Breast epithelium (tissue), 4 donors: ENCODE results near the gene ZSWIM8. TPM values are rescaled to one million over a fixed set of nuclear protein-coding genes. Genes with fewer than 3 reads are reported as not detected.

Source experiments
- DNase-seq, 2 donors: peaks; one replicate each; pipeline ENCODE4 v3.0.0-alpha.2; 2019; ENCODE audit warnings: low spot score in 2 of 2
- H3K27ac ChIP-seq, 2 donors: fragments of 200-600 bp; sonication (generic) in 1 of 2; one replicate each; pipeline ENCODE4 v1.5.1; 2016 to 2019; ENCODE audit warnings: mild to moderate bottlenecking in 1 of 2
- H3K27me3 ChIP-seq, 2 donors: fragments of 200-600 bp; sonication (generic) in 1 of 2; one replicate each; pipeline versions ENCODE4 v1.5.1 to v1.6.0; 2017 to 2019; ENCODE audit warnings: control low read depth in 1 of 2, mild to moderate bottlenecking in 1 of 2
- H3K36me3 ChIP-seq: fragments of 200-600 bp; one replicate; pipeline ENCODE4 v1.5.1; 2019
- H3K4me1 ChIP-seq, 2 donors: fragments of 200-600 bp; sonication (generic); one replicate each; pipeline ENCODE4 v1.5.1; 2016 to 2019; ENCODE audit warnings: control low read depth in 1 of 2
- H3K4me3 ChIP-seq, 3 donors: fragments of 200-600 bp; sonication (generic); 1 replicate in 2 of 3; 2 replicates in 1 of 3; pipeline ENCODE4 v1.5.1; 2016 to 2019; ENCODE audit warnings: mild to moderate bottlenecking in 3 of 3, moderate library complexity in 2 of 3
- H3K9me3 ChIP-seq, 2 donors: fragments of 200-600 bp; sonication (generic) in 1 of 2; one replicate each; pipeline ENCODE4 v1.5.1; 2016 to 2019; ENCODE audit warnings: control low read depth in 1 of 2
- POLR2A ChIP-seq: fragments of 450-650 bp; IDR thresholded peaks from one replicate; pipeline ENCODE4 v1.6.1; 2016; ENCODE audit warnings: antibody characterized with exemption, mild to moderate bottlenecking, moderate library complexity
- POLR2AphosphoS5 ChIP-seq, 3 donors: sonication (generic); formaldehyde crosslinking; IDR thresholded peaks; one replicate each; pipeline ENCODE4 v1.6.1; 2017; ENCODE audit warnings: antibody characterized with exemption in 3 of 3
- intact Hi-C: fragments of 100-400 bp; cut with DNase I; formaldehyde crosslinking; loops from one replicate; pipeline ENCODE4 v1.15.1; 2023; ENCODE audit warnings: low total_unique reads
- total RNA-seq, 3 donors: library from RNA; depleted of rRNA; stranded (reverse); fragments of >200 nt; gene quantifications; one replicate each; pipeline ENCODE4 v1.1.0, GENCODE V29; 2016
- TF ChIP-seq, protein P1 (sequence below), 3 donors: fragments of 450-650 bp; IDR thresholded peaks; one replicate each; pipeline ENCODE4 v1.5.1; 2016 to 2017; ENCODE audit warnings: antibody characterized with exemption in 3 of 3, mild to moderate bottlenecking in 3 of 3, moderate library complexity in 3 of 3

The ZSWIM8 gene
- total RNA-seq, 3 donors from 2014 or later = 79.2 to 87.8 (median 84.2) TPM

DNA sequence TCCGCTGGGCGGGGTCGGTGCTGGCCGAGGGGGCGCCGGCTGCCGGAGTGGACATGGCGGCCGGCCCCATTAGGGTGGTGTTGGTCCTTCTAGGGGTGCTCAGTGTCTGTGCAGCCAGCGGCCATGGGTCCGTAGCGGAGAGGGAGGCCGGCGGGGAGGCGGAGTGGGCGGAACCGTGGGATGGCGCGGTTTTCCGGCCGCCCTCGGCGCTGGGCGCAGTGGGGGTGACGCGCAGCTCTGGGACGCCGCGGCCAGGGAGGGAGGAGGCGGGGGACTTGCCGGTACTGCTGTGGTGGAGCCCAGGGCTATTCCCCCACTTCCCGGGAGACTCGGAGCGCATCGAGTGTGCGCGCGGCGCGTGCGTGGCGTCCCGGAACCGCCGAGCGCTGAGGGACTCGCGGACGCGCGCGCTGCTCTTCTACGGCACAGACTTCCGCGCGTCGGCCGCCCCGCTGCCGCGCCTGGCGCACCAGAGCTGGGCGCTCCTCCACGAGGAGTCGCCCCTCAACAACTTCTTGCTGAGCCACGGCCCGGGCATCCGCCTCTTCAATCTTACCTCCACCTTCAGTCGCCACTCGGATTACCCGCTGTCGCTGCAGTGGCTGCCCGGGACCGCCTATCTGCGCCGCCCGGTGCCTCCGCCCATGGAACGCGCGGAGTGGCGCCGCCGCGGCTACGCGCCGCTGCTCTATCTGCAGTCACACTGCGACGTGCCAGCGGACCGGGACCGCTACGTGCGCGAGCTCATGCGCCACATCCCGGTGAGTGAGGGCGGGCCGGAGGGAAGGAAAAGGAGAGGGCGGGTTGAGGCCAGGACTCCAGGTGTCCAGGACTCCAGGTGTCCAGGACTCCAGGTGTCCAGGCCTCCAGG lies 12.9 kb upstream of the ZSWIM8 start:
- no peaks in the 10 kb centered on the region for H3K9me3 ChIP-seq
- TF ChIP-seq POLR2A (peak; percentile 68), POLR2AphosphoS5 (IDR thresholded peaks at IDR 0.05) (peak; percentile 64 to 90 (median 74))
- TF ChIP-seq, protein P1, sequence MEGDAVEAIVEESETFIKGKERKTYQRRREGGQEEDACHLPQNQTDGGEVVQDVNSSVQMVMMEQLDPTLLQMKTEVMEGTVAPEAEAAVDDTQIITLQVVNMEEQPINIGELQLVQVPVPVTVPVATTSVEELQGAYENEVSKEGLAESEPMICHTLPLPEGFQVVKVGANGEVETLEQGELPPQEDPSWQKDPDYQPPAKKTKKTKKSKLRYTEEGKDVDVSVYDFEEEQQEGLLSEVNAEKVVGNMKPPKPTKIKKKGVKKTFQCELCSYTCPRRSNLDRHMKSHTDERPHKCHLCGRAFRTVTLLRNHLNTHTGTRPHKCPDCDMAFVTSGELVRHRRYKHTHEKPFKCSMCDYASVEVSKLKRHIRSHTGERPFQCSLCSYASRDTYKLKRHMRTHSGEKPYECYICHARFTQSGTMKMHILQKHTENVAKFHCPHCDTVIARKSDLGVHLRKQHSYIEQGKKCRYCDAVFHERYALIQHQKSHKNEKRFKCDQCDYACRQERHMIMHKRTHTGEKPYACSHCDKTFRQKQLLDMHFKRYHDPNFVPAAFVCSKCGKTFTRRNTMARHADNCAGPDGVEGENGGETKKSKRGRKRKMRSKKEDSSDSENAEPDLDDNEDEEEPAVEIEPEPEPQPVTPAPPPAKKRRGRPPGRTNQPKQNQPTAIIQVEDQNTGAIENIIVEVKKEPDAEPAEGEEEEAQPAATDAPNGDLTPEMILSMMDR (IDR thresholded peaks at IDR 0.05) = peak in 1 of 3 donors; percentile 20
- H3K27me3 ChIP-seq = no peaks in the 10 kb centered on the region
- intact Hi-C loops = no loop called here
- H3K4me3 ChIP-seq = peak overlapping the region; percentile 90 to 99 (median 96)
- H3K27ac ChIP-seq = peak overlapping the region; percentile 95 to 100
- peaks cover 4 to 26% of the 10 kb centered on the region in 2 donors for H3K4me1 ChIP-seq
- peak; percentile 73 to 81 for DNase-seq
- H3K36me3 ChIP-seq = no peaks in the 10 kb centered on the region

DNA sequence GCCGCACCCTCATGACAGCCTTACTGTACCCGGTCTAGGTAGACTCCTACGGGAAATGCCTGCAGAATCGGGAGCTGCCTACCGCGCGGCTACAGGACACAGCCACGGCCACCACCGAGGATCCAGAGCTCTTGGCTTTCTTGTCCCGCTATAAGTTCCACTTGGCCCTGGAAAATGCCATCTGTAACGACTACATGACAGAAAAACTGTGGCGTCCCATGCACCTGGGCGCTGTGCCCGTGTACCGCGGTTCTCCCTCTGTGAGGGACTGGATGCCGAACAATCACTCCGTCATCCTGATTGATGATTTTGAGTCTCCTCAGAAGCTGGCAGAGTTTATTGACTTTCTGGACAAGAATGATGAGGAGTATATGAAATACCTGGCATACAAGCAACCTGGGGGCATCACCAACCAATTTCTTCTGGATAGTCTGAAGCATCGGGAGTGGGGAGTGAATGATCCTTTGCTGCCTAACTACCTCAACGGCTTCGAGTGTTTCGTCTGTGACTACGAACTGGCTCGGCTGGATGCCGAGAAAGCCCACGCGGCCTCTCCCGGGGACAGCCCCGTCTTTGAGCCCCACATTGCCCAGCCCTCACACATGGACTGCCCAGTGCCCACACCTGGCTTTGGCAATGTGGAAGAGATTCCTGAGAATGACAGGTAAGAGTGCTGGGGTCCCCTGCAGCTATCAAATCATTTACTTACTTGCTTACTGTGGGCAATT lies 12.1 kb upstream of the ZSWIM8 start:
- DNase-seq = no peak
- H3K36me3 ChIP-seq = no peaks in the 10 kb centered on the region
- intact Hi-C loops = no loop called here
- H3K27me3 ChIP-seq = no peaks in the 10 kb centered on the region
- peak overlapping the region; percentile 95 to 100 for H3K27ac ChIP-seq
- peaks cover 4 to 26% of the 10 kb centered on the region in 2 donors for H3K4me1 ChIP-seq
- peak overlapping the region; percentile 90 to 99 (median 96) for H3K4me3 ChIP-seq
- TF ChIP-seq POLR2AphosphoS5 (IDR thresholded peaks at IDR 0.05) = no peak
- TF ChIP-seq, protein P1 (IDR thresholded peaks at IDR 0.05) = no peak
- no peak for TF ChIP-seq POLR2A
- no peaks in the 10 kb centered on the region for H3K9me3 ChIP-seq

DNA sequence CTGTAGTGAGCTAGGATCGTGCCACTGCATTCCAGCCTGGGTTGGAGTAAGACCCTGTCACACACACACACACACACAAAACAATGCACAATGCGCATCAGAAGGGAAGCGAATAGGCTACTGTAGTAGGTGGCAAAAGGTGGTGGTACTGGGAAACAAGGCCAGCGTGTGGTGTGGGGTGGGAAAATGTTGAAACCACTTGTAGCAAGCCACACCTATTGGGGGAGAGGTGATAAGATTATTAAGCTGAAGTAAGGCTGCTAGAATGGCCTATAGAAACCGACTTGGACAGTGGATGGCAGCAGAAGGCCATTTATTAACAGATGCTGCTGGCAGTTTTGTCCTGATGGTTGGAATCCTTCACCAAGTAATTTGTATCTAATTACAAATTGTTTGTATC lies 10.8 kb upstream of the ZSWIM8 start:
- H3K4me1 ChIP-seq = peaks cover 4 to 26% of the 10 kb centered on the region in 2 donors
- no peak for DNase-seq
- H3K27ac ChIP-seq = no peak overlapping the region
- no peaks in the 10 kb centered on the region for H3K9me3 ChIP-seq
- H3K4me3 ChIP-seq = peak overlapping the region in 2 of 3 donors; percentile 90 to 99
- H3K27me3 ChIP-seq = no peaks in the 10 kb centered on the region
- TF ChIP-seq, protein P1 (IDR thresholded peaks at IDR 0.05) = no peak
- TF ChIP-seq POLR2AphosphoS5 (IDR thresholded peaks at IDR 0.05) (no peak), POLR2A (no peak)
- no peaks in the 10 kb centered on the region for H3K36me3 ChIP-seq
- intact Hi-C loops = no loop called here

DNA sequence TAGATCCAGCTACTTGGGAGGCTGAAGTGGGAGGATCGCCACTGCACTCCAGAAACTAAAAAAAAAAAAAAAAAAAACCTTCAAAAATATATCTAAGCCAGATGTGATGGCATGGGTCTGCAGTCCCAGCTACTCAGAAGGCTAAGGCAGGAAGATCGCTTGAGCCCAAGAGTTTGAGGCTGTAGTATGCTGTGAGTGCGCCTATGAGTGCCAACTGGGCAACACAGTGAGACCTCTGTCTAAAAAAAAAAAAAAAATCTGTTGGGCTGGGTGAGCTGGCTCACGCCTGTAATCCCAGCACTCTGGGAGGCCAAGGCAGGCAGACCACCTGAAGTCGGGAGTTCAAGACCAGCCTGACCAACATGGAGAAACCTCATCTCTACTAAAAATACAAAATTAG lies 6.4 kb upstream of the ZSWIM8 start:
- Histone ChIP-seq H3K36me3 (no peaks in the 10 kb centered on the region), H3K9me3 (no peaks in the 10 kb centered on the region), H3K27ac (no peak overlapping the region), H3K4me3 (no peak overlapping the region), H3K4me1 (peaks cover 3 to 31% of the 10 kb centered on the region in 2 donors), H3K27me3 (no peaks in the 10 kb centered on the region)
- intact Hi-C loops = no loop called here
- DNase-seq = no peak
- no peak for TF ChIP-seq POLR2A

DNA sequence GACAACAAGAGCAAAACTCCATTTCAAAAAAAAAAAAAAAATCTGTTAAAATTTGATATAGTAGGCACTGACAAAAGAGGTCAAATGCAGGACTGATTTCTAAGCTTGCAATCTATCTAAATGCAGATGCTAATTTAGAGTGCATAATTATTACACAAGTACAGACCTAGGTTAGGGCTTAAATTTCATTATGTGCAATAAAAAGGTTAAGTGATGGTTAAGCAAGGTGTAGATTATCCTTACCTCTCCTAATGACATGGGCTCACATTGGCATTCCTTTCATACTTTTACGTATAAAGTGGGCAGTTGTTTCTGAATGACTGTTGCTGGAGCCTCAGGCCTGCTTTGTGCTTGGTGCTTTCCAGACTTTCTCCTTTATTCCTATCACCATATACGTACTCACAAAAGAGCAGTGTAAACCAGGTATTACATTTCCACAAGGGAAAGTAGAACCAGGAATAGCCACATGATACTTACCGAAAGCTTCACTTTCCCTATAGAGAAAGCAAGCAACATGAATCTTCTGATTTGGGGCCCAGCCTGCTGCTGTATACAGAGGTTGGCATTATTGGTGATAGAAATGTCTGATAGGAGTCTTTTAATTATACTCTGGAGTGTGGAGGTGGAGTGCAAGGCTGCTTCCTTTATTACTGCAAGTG lies 5.7 kb upstream of the ZSWIM8 start:
- TF ChIP-seq POLR2A (no peak), POLR2AphosphoS5 (IDR thresholded peaks at IDR 0.05) (no peak)
- TF ChIP-seq, protein P1 (IDR thresholded peaks at IDR 0.05) = no peak
- no peak for DNase-seq
- Histone ChIP-seq H3K4me3 (no peak overlapping the region), H3K9me3 (no peaks in the 10 kb centered on the region), H3K4me1 (peaks cover 3 to 25% of the 10 kb centered on the region in 2 donors), H3K36me3 (no peaks in the 10 kb centered on the region), H3K27me3 (no peaks in the 10 kb centered on the region), H3K27ac (no peak overlapping the region)
- intact Hi-C loops = no loop called here
